Sigmoid colon (tissue), 4 donors: Measurements from ENCODE around the gene MAP2K3.

Experiments
- EP300 ChIP-seq, 4 donors: sonication (generic); formaldehyde crosslinking; IDR thresholded peaks; one replicate each; pipeline ENCODE4 v1.6.1; 2017; ENCODE audit warnings: antibody characterized with exemption in 4 of 4
- POLR2A ChIP-seq, 2 donors: fragments of 450-650 bp; IDR thresholded peaks; one replicate each; pipeline ENCODE4 v1.6.1; 2016; ENCODE audit warnings: antibody characterized with exemption in 2 of 2, mild to moderate bottlenecking in 2 of 2, moderate library complexity in 2 of 2
- POLR2AphosphoS5 ChIP-seq, 4 donors: sonication (generic); formaldehyde crosslinking; IDR thresholded peaks; one replicate each; pipeline ENCODE4 v1.6.1; 2017; ENCODE audit warnings: antibody characterized with exemption in 4 of 4
- TF ChIP-seq, protein P1 (sequence below), 4 experiments: fragments of 450-650 bp in 3 of 4; fragments of 200-600 bp in 1 of 4; IDR thresholded peaks; one replicate each; pipeline ENCODE4 v1.5.1; 2016 to 2019; ENCODE audit warnings: antibody characterized with exemption in 4 of 4, mild to moderate bottlenecking in 3 of 4, moderate library complexity in 2 of 4

DNA sequence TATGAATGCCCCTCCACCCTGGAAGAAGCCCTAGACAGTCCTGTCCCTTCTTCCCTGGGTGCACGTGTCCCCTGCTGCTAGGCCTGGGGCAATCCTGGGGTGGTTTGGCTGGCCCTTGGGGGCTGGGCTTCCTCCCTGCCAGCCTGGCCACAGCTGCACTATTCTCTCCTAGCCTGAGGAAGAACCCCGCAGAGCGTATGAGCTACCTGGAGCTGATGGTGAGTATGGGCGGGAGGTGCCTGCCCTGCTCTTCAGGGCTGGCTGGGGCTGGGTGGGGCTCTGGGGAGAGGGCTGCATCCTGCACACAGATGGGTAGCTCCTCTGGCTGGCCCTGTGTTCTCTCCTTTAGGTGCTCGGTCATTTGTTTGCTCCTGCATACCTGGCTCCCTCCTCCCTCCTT lies 28.8 kb downstream of the MAP2K3 start:
- TF ChIP-seq, protein P1, sequence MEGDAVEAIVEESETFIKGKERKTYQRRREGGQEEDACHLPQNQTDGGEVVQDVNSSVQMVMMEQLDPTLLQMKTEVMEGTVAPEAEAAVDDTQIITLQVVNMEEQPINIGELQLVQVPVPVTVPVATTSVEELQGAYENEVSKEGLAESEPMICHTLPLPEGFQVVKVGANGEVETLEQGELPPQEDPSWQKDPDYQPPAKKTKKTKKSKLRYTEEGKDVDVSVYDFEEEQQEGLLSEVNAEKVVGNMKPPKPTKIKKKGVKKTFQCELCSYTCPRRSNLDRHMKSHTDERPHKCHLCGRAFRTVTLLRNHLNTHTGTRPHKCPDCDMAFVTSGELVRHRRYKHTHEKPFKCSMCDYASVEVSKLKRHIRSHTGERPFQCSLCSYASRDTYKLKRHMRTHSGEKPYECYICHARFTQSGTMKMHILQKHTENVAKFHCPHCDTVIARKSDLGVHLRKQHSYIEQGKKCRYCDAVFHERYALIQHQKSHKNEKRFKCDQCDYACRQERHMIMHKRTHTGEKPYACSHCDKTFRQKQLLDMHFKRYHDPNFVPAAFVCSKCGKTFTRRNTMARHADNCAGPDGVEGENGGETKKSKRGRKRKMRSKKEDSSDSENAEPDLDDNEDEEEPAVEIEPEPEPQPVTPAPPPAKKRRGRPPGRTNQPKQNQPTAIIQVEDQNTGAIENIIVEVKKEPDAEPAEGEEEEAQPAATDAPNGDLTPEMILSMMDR (IDR thresholded peaks at IDR 0.05) = no peak
- TF ChIP-seq POLR2A (IDR thresholded peaks at IDR 0.05) (no peak), EP300 (IDR thresholded peaks at IDR 0.05) (no peak), POLR2AphosphoS5 (IDR thresholded peaks at IDR 0.05) (no peak)
